CD4-positive, alpha-beta T cell (primary cell): ENCODE data around the gene WDR3. TPM values are rescaled to one million over a fixed set of nuclear protein-coding genes. Genes with fewer than 3 reads are reported as not detected.

Source experiments
- ATAC-seq: fragments of 200-7000 bp; cut with Tn5 transposase; one replicate; pipeline ENCODE4 v1.10.0; 2022; ENCODE audit warnings: mild to moderate bottlenecking; ENCODE audit not compliant: poor library complexity
- CTCF ChIA-PET: fragments of 350-600 bp; sonication (Branson Sonifier 250); formaldehyde crosslinking; loops from one replicate; lab custom pipeline; 2021; ENCODE audit warnings: antibody characterized with exemption, inconsistent platforms; lab: Charles Lee
- POLR2A ChIA-PET: fragments of 350-600 bp; sonication (Branson Sonifier 250); formaldehyde crosslinking; loops from one replicate; lab custom pipeline; 2021; ENCODE audit warnings: antibody characterized with exemption, inconsistent platforms; lab: Charles Lee
- DNase-seq, 14 experiments: peaks; one replicate each; pipeline ENCODE4 v3.0.0-alpha.2; 2013 to 2020; ENCODE audit warnings: mixed read lengths in 2 of 14
- H3K27ac ChIP-seq, 2 donors: one replicate each; pipeline versions ENCODE4 v1.5.1 to v1.7.0; 2013; ENCODE audit warnings: low read length in 2 of 2, low read depth in 1 of 2, mild to moderate bottlenecking in 1 of 2
- H3K27me3 ChIP-seq, 2 experiments: 1 replicate in 1 of 2; 2 replicates in 1 of 2; pipeline versions ENCODE4 v1.6.1 to v1.7.0; 2013; ENCODE audit warnings: low read length in 2 of 2, control low read depth in 1 of 2, mild to moderate bottlenecking in 1 of 2, moderate library complexity in 1 of 2; ENCODE audit not compliant: insufficient read depth in 2 of 2, control insufficient read depth in 1 of 2
- H3K36me3 ChIP-seq: one replicate; pipeline ENCODE4 v1.6.1; 2013; ENCODE audit warnings: low read length, control low read depth; ENCODE audit not compliant: insufficient read depth
- H3K4me1 ChIP-seq: one replicate; pipeline ENCODE4 v1.6.1; 2013; ENCODE audit warnings: low read length, control low read depth; ENCODE audit not compliant: insufficient read depth
- H3K4me3 ChIP-seq: one replicate; pipeline ENCODE4 v1.5.1; 2013; ENCODE audit warnings: mild to moderate bottlenecking, low read length, moderate library complexity
- H3K9me3 ChIP-seq, 2 experiments: 1 replicate in 1 of 2; 2 replicates in 1 of 2; pipeline versions ENCODE4 v1.6.1 to v1.7.0; 2013; ENCODE audit warnings: low read length in 2 of 2, mild to moderate bottlenecking in 2 of 2, control low read depth in 1 of 2, moderate library complexity in 1 of 2; ENCODE audit not compliant: control insufficient read depth in 1 of 2, insufficient read depth in 1 of 2
- H3K27ac Mint-ChIP-seq: one replicate; pipeline ENCODE4 v1.8.0; 2020; ENCODE audit warnings: mixed read lengths
- H3K27me3 Mint-ChIP-seq: one replicate; pipeline ENCODE4 v1.8.0; 2021; ENCODE audit warnings: mixed read lengths
- H3K36me3 Mint-ChIP-seq: one replicate; pipeline ENCODE4 v1.8.0; 2021; ENCODE audit warnings: low read depth, mixed read lengths
- H3K4me1 Mint-ChIP-seq: one replicate; pipeline ENCODE4 v1.8.0; 2021; ENCODE audit warnings: low read depth, mixed read lengths
- H3K4me3 Mint-ChIP-seq: one replicate; pipeline ENCODE4 v1.8.0; 2020; ENCODE audit warnings: mild to moderate bottlenecking, mixed read lengths
- H3K9me3 Mint-ChIP-seq: one replicate; pipeline ENCODE4 v1.8.0; 2020; ENCODE audit warnings: mixed read lengths
- intact Hi-C, 2 experiments: fragments of 100-400 bp; cut with DNase I in 1 of 2; cut with micrococcal nuclease in 1 of 2; formaldehyde crosslinking; loops; one replicate each; pipeline versions ENCODE4 v1.15.1 to v1.9.0; 2023 to 2025; cut with DNase I, micrococcal nuclease
- total RNA-seq, 174 experiments: library from RNA in 2 of 174; stranded (reverse) in 2 of 174; gene quantifications; one replicate each; pipeline ENCODE4 v1.2.3 and lab custom pipeline; 2021 to 2026
- TF ChIP-seq, protein P1 (sequence below): fragments of 200-600 bp; IDR thresholded peaks from one replicate; pipeline ENCODE4 v1.8.0; 2022; ENCODE audit warnings: antibody characterized with exemption, mild to moderate bottlenecking

Gene WDR3
- total RNA-seq, 2 experiments from 2014 or later: 5.8 to 7.5 TPM

DNA sequence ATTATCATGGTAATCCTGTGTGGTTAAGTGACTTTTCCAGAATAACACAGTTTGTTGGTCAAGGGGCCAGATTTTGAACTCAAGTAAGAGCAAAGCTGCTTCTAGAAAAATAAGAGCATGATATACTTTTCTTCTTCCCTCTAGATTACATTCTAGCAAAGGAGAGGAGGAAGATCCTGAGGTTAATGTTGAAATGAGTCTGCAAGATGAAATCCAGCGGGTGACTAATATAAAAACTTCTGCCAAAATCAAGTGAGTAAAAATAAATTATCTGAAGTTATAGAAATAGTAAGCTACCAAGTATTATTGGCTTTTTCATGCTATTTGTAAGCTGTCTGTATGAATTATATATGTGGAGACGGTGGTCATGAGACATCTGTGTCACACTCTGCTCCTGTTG lies 12.8 kb downstream of the WDR3 start:
- POLR2A ChIA-PET: no interaction called here
- Histone ChIP-seq H3K36me3 (peaks cover 94% of the 10 kb centered on the region), H3K4me1 (no peaks in the 10 kb centered on the region), H3K9me3 (no peaks in the 10 kb centered on the region), H3K4me3 (no peak overlapping the region), H3K27ac (no peak overlapping the region), H3K27me3 (no peaks in the 10 kb centered on the region)
- TF ChIP-seq, protein P1, sequence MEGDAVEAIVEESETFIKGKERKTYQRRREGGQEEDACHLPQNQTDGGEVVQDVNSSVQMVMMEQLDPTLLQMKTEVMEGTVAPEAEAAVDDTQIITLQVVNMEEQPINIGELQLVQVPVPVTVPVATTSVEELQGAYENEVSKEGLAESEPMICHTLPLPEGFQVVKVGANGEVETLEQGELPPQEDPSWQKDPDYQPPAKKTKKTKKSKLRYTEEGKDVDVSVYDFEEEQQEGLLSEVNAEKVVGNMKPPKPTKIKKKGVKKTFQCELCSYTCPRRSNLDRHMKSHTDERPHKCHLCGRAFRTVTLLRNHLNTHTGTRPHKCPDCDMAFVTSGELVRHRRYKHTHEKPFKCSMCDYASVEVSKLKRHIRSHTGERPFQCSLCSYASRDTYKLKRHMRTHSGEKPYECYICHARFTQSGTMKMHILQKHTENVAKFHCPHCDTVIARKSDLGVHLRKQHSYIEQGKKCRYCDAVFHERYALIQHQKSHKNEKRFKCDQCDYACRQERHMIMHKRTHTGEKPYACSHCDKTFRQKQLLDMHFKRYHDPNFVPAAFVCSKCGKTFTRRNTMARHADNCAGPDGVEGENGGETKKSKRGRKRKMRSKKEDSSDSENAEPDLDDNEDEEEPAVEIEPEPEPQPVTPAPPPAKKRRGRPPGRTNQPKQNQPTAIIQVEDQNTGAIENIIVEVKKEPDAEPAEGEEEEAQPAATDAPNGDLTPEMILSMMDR: no peak
- H3K27ac Mint-ChIP-seq: no peak overlapping the region
- no peaks in the 10 kb centered on the region for H3K9me3 Mint-ChIP-seq
- ATAC-seq: no peak
- intact Hi-C loops: no loop called here
- no peak for DNase-seq
- H3K4me3 Mint-ChIP-seq: no peak overlapping the region
- H3K27me3 Mint-ChIP-seq: no peaks in the 10 kb centered on the region
- CTCF ChIA-PET: no interaction called here
- peaks cover 93% of the 10 kb centered on the region for H3K36me3 Mint-ChIP-seq
- H3K4me1 Mint-ChIP-seq: no peaks in the 10 kb centered on the region

DNA sequence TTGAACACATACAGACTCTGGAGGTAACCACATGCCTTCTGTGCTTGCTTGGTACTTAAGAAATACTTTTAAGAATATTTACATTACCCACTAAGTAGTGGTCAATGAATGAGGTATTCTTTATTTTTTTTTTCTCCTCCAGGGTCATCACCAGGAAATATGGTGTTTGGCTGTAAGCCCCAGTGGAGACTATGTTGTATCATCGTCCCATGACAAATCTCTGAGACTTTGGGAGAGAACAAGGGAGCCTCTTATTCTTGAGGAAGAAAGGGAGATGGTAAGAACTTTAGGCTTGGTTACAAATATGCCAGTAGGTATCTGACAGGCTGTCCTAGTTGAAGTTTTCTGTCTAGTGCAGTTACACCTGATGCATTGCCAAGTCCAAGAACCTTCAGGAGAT lies 22.8 kb downstream of the WDR3 start:
- H3K27me3 ChIP-seq: no peaks in the 10 kb centered on the region
- Mint-ChIP-seq H3K36me3 (peaks cover 99% of the 10 kb centered on the region), H3K27me3 (no peaks in the 10 kb centered on the region), H3K9me3 (no peaks in the 10 kb centered on the region), H3K4me3 (no peak overlapping the region), H3K4me1 (no peaks in the 10 kb centered on the region), H3K27ac (no peak overlapping the region)
- TF ChIP-seq, protein P1: no peak
- H3K9me3 ChIP-seq: no peaks in the 10 kb centered on the region
- ATAC-seq (no peak), DNase-seq (no peak)
- no peaks in the 10 kb centered on the region for H3K4me1 ChIP-seq
- ChIA-PET POLR2A (no interaction called here), CTCF (no interaction called here)
- H3K4me3 ChIP-seq: no peak overlapping the region
- H3K36me3 ChIP-seq: peaks cover 98% of the 10 kb centered on the region
- intact Hi-C loops: no loop called here
- no peak overlapping the region for H3K27ac ChIP-seq

DNA sequence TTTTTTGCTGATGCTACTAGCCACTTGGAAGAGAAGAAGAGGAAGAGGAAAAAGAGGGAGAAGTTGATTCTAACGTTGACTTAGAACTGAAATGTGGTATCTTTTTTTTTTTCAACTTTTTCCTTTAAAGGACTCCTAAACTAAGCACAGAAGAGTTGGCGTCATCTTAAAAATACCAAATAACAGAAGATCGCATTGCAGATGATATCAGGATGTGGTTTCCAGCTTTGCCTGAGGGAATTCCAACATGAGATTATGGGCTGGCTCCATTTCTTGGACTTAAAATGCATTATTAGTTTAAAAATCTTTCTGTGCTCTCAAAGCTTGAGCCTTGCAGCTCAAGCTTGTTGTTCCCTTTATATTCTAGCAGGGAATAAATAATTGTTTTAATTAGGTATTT lies 29.8 kb downstream of the WDR3 start:
- Histone ChIP-seq H3K4me1 (no peaks in the 10 kb centered on the region), H3K27ac (no peak overlapping the region), H3K9me3 (no peaks in the 10 kb centered on the region), H3K36me3 (peaks cover 69% of the 10 kb centered on the region), H3K27me3 (no peaks in the 10 kb centered on the region), H3K4me3 (no peak overlapping the region)
- Mint-ChIP-seq H3K27ac (no peak overlapping the region), H3K9me3 (no peaks in the 10 kb centered on the region), H3K36me3 (peaks cover 75% of the 10 kb centered on the region), H3K27me3 (no peaks in the 10 kb centered on the region), H3K4me3 (no peak overlapping the region), H3K4me1 (no peaks in the 10 kb centered on the region)
- DNase-seq: no peak
- TF ChIP-seq, protein P1: no peak
- POLR2A ChIA-PET: no interaction called here
- ATAC-seq: no peak
- intact Hi-C loops: no loop called here
- CTCF ChIA-PET: no interaction called here
